Lung (tissue), 12 donors: ENCODE data around the gene TMEM150B. TPM values are rescaled to one million over a fixed set of nuclear protein-coding genes. Genes with fewer than 3 reads are reported as not detected.

Source experiments
- ATAC-seq: fragments of 200-7000 bp; cut with Tn5 transposase; one replicate; pipeline ENCODE4 v1.9.1; 2020; ENCODE audit warnings: moderate number of reproducible peaks; ENCODE audit not compliant: insufficient read depth, low FRiP score
- DNase-seq, 3 donors: peaks; one replicate each; pipeline ENCODE4 v3.0.0-alpha.2; 2013 to 2017
- H3K27ac ChIP-seq, 2 donors: one replicate each; pipeline ENCODE4 v1.5.1; 2013; ENCODE audit warnings: mild to moderate bottlenecking in 2 of 2, moderate library complexity in 2 of 2, control low read depth in 1 of 2, inconsistent platforms in 1 of 2, low read depth in 1 of 2, low read length in 1 of 2
- H3K27me3 ChIP-seq, 3 donors: one replicate each; pipeline ENCODE4 v1.5.1; 2013; ENCODE audit warnings: low read length in 2 of 3; ENCODE audit not compliant: control insufficient read depth in 3 of 3, insufficient read depth in 3 of 3
- H3K36me3 ChIP-seq, 4 donors: one replicate each; pipeline ENCODE4 v1.5.1; 2013; ENCODE audit warnings: low read length in 4 of 4, mild to moderate bottlenecking in 1 of 4, moderate library complexity in 1 of 4; ENCODE audit not compliant: control insufficient read depth in 4 of 4, insufficient read depth in 4 of 4
- H3K4me1 ChIP-seq, 5 donors: one replicate each; pipeline ENCODE4 v1.5.1; 2013; ENCODE audit warnings: low read length in 5 of 5, mild to moderate bottlenecking in 2 of 5, moderate library complexity in 1 of 5; ENCODE audit not compliant: control insufficient read depth in 5 of 5, insufficient read depth in 5 of 5
- H3K4me3 ChIP-seq: one replicate; pipeline ENCODE4 v1.5.1; 2013; ENCODE audit warnings: mild to moderate bottlenecking, control low read depth, moderate library complexity
- H3K9ac ChIP-seq, 2 donors: one replicate each; pipeline ENCODE4 v1.5.1; 2013; ENCODE audit warnings: low read length in 2 of 2, control low read depth in 1 of 2; ENCODE audit not compliant: insufficient read depth in 1 of 2
- H3K9me3 ChIP-seq, 4 donors: one replicate each; pipeline ENCODE4 v1.5.1; 2013; ENCODE audit warnings: low read length in 3 of 4, mild to moderate bottlenecking in 1 of 4, moderate library complexity in 1 of 4; ENCODE audit not compliant: control insufficient read depth in 4 of 4, insufficient read depth in 3 of 4
- WGBS, 2 donors: extraction: QIAGEN DNeasy Blood & Tissue Kit; methylation state at CpG; one replicate each; pipeline ENCODE4 v1.1.7; 2013; 5-methylcytosine and 5-hydroxymethylcytosine counted together
- polyA plus RNA-seq, 2 donors: library from polyadenylated mRNA; stranded (reverse); fragments of 200-250 nt; gene quantifications; one replicate each; pipeline ENCODE4 v1.2.1, GENCODE V29; 2013
- total RNA-seq, 2 donors: library from RNA; depleted of rRNA in 1 of 2; stranded (reverse); fragments of >200 nt in 1 of 2; gene quantifications; one replicate each; pipeline ENCODE4 v1.2.1, GENCODE V29; 2014 to 2021
- TF ChIP-seq, protein P1 (sequence below): IDR thresholded peaks from 2 replicates; pipeline ENCODE4 v1.5.1; 2012; ENCODE audit warnings: mild to moderate bottlenecking; ENCODE audit errors: control extremely low read depth, extremely low read depth
- donor health status: control.
- donor health status: control.
- donor health status: Bipolar disorder and iron deficiency.
- donor health status: healthy.
- donor health status: DM: yes; HTN: yes; CAD: no.

Gene TMEM150B
- total and polyA plus RNA-seq, 4 donors: 2.3 to 23.0 (median 17.0) TPM

DNA sequence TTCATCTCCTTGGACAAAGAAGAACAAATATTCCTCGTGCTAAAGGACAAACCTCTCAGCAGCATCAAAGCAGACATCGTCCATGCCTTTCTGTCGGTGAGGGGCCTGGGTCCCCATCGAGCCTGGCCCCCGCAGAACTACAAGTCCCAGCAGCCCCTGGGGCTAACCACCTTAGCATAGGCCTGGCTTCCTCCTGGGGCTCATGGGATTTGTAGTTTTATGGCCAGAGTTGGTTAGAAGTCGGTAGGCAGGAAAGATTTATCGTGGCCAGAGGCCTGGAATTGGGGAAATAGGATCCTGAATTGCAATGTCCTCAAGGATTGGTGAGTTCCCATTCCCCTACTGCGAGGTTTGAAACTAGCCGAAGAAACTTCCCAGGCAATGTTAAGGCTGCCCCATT lies 19.6 kb downstream of the TMEM150B start:
- no peak for ATAC-seq
- 80 to 83% methylated on average over 9 of the region's 9 CpGs for WGBS, 2 donors
- H3K4me1 ChIP-seq: peaks cover 0 to 8% (median 3%) of the 10 kb centered on the region in 5 donors
- H3K9ac ChIP-seq: no peak overlapping the region
- H3K27me3 ChIP-seq: no peaks in the 10 kb centered on the region
- TF ChIP-seq, protein P1, sequence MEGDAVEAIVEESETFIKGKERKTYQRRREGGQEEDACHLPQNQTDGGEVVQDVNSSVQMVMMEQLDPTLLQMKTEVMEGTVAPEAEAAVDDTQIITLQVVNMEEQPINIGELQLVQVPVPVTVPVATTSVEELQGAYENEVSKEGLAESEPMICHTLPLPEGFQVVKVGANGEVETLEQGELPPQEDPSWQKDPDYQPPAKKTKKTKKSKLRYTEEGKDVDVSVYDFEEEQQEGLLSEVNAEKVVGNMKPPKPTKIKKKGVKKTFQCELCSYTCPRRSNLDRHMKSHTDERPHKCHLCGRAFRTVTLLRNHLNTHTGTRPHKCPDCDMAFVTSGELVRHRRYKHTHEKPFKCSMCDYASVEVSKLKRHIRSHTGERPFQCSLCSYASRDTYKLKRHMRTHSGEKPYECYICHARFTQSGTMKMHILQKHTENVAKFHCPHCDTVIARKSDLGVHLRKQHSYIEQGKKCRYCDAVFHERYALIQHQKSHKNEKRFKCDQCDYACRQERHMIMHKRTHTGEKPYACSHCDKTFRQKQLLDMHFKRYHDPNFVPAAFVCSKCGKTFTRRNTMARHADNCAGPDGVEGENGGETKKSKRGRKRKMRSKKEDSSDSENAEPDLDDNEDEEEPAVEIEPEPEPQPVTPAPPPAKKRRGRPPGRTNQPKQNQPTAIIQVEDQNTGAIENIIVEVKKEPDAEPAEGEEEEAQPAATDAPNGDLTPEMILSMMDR: no peak
- H3K27ac ChIP-seq: no peak overlapping the region
- no peaks in the 10 kb centered on the region for H3K9me3 ChIP-seq
- DNase-seq: peak; percentile 30 to 41 (median 38)
- H3K4me3 ChIP-seq: no peak overlapping the region
- H3K36me3 ChIP-seq: peaks cover 0 to 17% (median 3%) of the 10 kb centered on the region in 4 donors

DNA sequence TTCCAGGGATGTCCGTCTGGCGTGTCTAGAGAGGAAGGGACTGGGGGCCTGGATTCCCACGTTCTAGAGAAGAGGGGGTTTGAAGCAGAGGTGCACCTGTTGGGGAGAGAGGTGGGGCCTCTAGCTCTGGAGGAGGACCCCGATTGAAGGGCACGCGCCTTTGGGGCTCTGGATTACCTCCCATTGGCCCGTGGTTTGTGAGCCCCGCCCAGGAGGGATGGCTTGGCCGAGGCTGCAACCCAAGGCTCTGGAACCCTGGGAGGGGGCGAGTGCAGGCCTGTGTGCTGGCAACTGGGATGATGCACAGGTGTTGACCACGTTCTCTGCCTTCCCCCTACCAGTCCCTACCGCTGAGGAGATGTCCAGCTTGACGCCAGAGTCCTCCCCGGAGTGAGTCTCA lies 20.2 kb downstream of the TMEM150B start:
- Histone ChIP-seq H3K36me3 (peaks cover 0 to 14% (median 4%) of the 10 kb centered on the region in 4 donors), H3K9ac (no peak overlapping the region), H3K9me3 (no peaks in the 10 kb centered on the region), H3K4me1 (peaks cover 0 to 8% (median 3%) of the 10 kb centered on the region in 5 donors), H3K4me3 (no peak overlapping the region), H3K27ac (no peak overlapping the region), H3K27me3 (no peaks in the 10 kb centered on the region)
- DNase-seq (no peak), ATAC-seq (no peak)
- TF ChIP-seq, protein P1: no peak
- 77 to 89% methylated on average over 14 of the region's 14 CpGs for WGBS, 2 donors

DNA sequence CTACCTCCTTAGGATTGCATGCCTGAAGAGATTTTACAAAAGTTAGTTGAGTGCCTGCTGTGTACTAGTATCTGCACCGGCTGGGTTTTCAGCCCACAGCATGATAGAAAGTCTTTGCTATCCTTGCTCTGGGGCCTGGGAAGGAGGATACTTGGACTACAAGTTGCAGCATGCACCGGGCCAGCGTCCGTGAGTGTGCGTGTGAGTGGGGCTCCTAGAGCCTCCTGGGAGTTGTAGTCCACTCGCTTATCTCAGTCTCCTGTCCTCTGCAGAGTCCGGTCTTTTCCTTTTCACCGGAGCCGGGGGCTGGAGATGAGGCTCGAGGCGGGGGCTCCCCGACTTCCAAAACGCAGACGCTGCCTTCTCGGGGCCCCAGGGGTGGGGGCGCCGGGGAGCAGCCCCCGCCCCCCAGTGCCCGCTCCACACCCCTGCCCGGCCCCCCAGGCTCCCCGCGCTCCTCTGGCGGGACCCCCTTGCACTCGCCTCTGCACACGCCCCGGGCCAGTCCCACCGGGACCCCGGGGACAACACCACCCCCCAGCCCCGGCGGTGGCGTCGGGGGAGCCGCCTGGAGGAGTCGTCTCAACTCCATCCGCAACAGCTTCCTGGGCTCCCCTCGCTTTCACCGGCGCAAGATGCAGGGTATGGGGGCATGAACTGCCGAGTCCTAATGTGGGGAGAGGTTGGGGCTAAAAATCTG lies 20.7 kb downstream of the TMEM150B start:
- TF ChIP-seq, protein P1: no peak
- no peaks in the 10 kb centered on the region for H3K27me3 ChIP-seq
- 91 to 93% methylated on average over 39 of the region's 39 CpGs for WGBS, 2 donors
- H3K9me3 ChIP-seq: no peaks in the 10 kb centered on the region
- no peak for ATAC-seq
- H3K27ac ChIP-seq: no peak overlapping the region
- H3K9ac ChIP-seq: no peak overlapping the region
- H3K4me1 ChIP-seq: peaks cover 0 to 8% (median 3%) of the 10 kb centered on the region in 5 donors
- peak; percentile 38 to 42 (median 41) for DNase-seq
- H3K4me3 ChIP-seq: no peak overlapping the region
- H3K36me3 ChIP-seq: peaks cover 0 to 14% (median 6%) of the 10 kb centered on the region in 4 donors
